H9 (cell line): Measurements from ENCODE around the gene APBB2. TPM values are rescaled to one million over a fixed set of nuclear protein-coding genes. Genes with fewer than 3 reads are reported as not detected.

Source experiments
- DNase-seq: peaks from one replicate; pipeline ENCODE4 v3.0.0-alpha.2; 2017
- H2AFZ ChIP-seq: one replicate; pipeline ENCODE4 v1.6.1; 2013; ENCODE audit warnings: mild to moderate bottlenecking, low read length, control low read depth, moderate library complexity
- H2AK5ac ChIP-seq: 2 replicates; pipeline ENCODE4 v1.6.1; 2013; ENCODE audit warnings: low read length, control low read depth, mixed read lengths; ENCODE audit not compliant: insufficient read length
- H2BK120ac ChIP-seq: one replicate; pipeline ENCODE4 v1.6.1; 2013; ENCODE audit warnings: low read depth, mild to moderate bottlenecking, low read length, control low read depth, inconsistent platforms; ENCODE audit not compliant: poor library complexity, severe bottlenecking
- H2BK12ac ChIP-seq: 2 replicates; pipeline ENCODE4 v1.6.1; 2013; ENCODE audit warnings: low read length, control low read depth, mixed read lengths, low read depth; ENCODE audit not compliant: insufficient read length
- H2BK15ac ChIP-seq: 2 replicates; pipeline ENCODE4 v1.6.1; 2013; ENCODE audit warnings: low read depth, low read length, control low read depth
- H2BK20ac ChIP-seq: one replicate; pipeline ENCODE4 v1.6.1; 2013; ENCODE audit warnings: low read depth, mild to moderate bottlenecking, low read length, control low read depth, inconsistent platforms; ENCODE audit not compliant: poor library complexity, severe bottlenecking
- H2BK5ac ChIP-seq: 2 replicates; pipeline ENCODE4 v1.6.1; 2013; ENCODE audit warnings: low read length, control low read depth, mixed read lengths; ENCODE audit not compliant: insufficient read length
- H3K14ac ChIP-seq: 2 replicates; pipeline ENCODE4 v1.6.1; 2013; ENCODE audit warnings: low read length, control low read depth; ENCODE audit not compliant: insufficient read depth
- H3K18ac ChIP-seq: 2 replicates; pipeline ENCODE4 v1.6.1; 2013; ENCODE audit warnings: low read depth, mild to moderate bottlenecking, mixed read lengths, low read length, control low read depth; ENCODE audit not compliant: insufficient read length
- H3K23ac ChIP-seq: 2 replicates; pipeline ENCODE4 v1.6.1; 2013; ENCODE audit warnings: low read length, control low read depth, mixed read lengths, low read depth; ENCODE audit not compliant: insufficient read length
- H3K23me2 ChIP-seq: 2 replicates; pipeline ENCODE4 v1.6.1; 2013; ENCODE audit warnings: low read depth, mild to moderate bottlenecking, mixed read lengths, low read length, control low read depth; ENCODE audit not compliant: insufficient read length, poor library complexity, severe bottlenecking
- H3K27ac ChIP-seq: 2 replicates; pipeline ENCODE4 v1.5.1; 2013; ENCODE audit warnings: low read length, control low read depth, mixed read lengths, low read depth; ENCODE audit not compliant: insufficient read length
- H3K27me3 ChIP-seq: 2 replicates; pipeline ENCODE4 v1.6.1; 2013; ENCODE audit warnings: low read length, control low read depth, inconsistent platforms; ENCODE audit not compliant: insufficient read depth
- H3K4ac ChIP-seq: 2 replicates; pipeline ENCODE4 v1.6.1; 2013; ENCODE audit warnings: low read depth, mild to moderate bottlenecking, control low read depth, inconsistent platforms, low read length, moderate library complexity
- H3K4me1 ChIP-seq: 2 replicates; pipeline ENCODE4 v1.6.1; 2013; ENCODE audit warnings: low read length, control low read depth, inconsistent platforms; ENCODE audit not compliant: insufficient read depth
- H3K4me2 ChIP-seq: 2 replicates; pipeline ENCODE4 v1.6.1; 2013; ENCODE audit warnings: low read length, control low read depth, mixed read lengths; ENCODE audit not compliant: insufficient read length, insufficient read depth
- H3K56ac ChIP-seq: 2 replicates; pipeline ENCODE4 v1.6.1; 2013; ENCODE audit warnings: low read depth, mild to moderate bottlenecking, mixed read lengths, low read length, control low read depth; ENCODE audit not compliant: insufficient read length
- H3K79me1 ChIP-seq: 2 replicates; pipeline ENCODE4 v1.6.1; 2013; ENCODE audit warnings: low read depth, mild to moderate bottlenecking, moderate library complexity, low read length, control low read depth, inconsistent platforms; ENCODE audit not compliant: insufficient read depth, poor library complexity, severe bottlenecking
- H3K79me2 ChIP-seq: 2 replicates; pipeline ENCODE4 v1.6.1; 2013; ENCODE audit warnings: low read length, control low read depth, inconsistent platforms; ENCODE audit not compliant: insufficient read depth
- H3K9ac ChIP-seq: 2 replicates; pipeline ENCODE4 v1.6.1; 2013; ENCODE audit warnings: low read length, control low read depth, mixed read lengths; ENCODE audit not compliant: insufficient read length; ENCODE audit errors: extremely low read depth
- H3K9me3 ChIP-seq: one replicate; pipeline ENCODE4 v1.6.1; 2013; ENCODE audit warnings: low read depth, low read length, inconsistent platforms; ENCODE audit not compliant: control insufficient read depth
- H3T11ph ChIP-seq: one replicate; pipeline ENCODE4 v1.6.1; 2013; ENCODE audit warnings: mild to moderate bottlenecking, low read length, control low read depth, inconsistent platforms
- H4K20me1 ChIP-seq: one replicate; pipeline ENCODE4 v1.6.1; 2013; ENCODE audit not compliant: control insufficient read depth, insufficient read length, insufficient read depth
- H4K5ac ChIP-seq: 2 replicates; pipeline ENCODE4 v1.6.1; 2013; ENCODE audit warnings: low read depth, mild to moderate bottlenecking, mixed read lengths, low read length, control low read depth; ENCODE audit not compliant: insufficient read length
- H4K8ac ChIP-seq: replicated peaks from 2 replicates; pipeline ENCODE4 v1.6.1; 2013; ENCODE audit warnings: low read length, control low read depth, mixed read lengths, low read depth; ENCODE audit not compliant: insufficient read length
- H4K91ac ChIP-seq: 2 replicates; pipeline ENCODE4 v1.6.1; 2013; ENCODE audit warnings: low read depth, mild to moderate bottlenecking, moderate library complexity, mixed read lengths, low read length, control low read depth; ENCODE audit not compliant: insufficient read length
- H3K27ac Mint-ChIP-seq, 3 experiments: 2 replicates in 2 of 3; 3 replicates in 1 of 3; pipeline ENCODE4 v1.8.0; 2020 to 2021; ENCODE audit warnings: mixed read lengths in 3 of 3, mild to moderate bottlenecking in 1 of 3, moderate library complexity in 1 of 3
- H3K27me3 Mint-ChIP-seq: 2 replicates; pipeline ENCODE4 v1.8.0; 2021; ENCODE audit warnings: low read depth, mild to moderate bottlenecking, moderate library complexity, mixed read lengths
- H3K36me3 Mint-ChIP-seq, 3 experiments: 2 replicates in 2 of 3; 3 replicates in 1 of 3; pipeline ENCODE4 v1.8.0; 2020 to 2021; ENCODE audit warnings: low read depth in 3 of 3, mixed read lengths in 3 of 3; ENCODE audit not compliant: insufficient read depth in 1 of 3
- H3K4me1 Mint-ChIP-seq, 2 experiments: 2 replicates each; pipeline ENCODE4 v1.8.0; 2020; ENCODE audit warnings: mixed read lengths in 2 of 2
- H3K4me3 Mint-ChIP-seq, 2 experiments: 2 replicates in 1 of 2; 3 replicates in 1 of 2; pipeline ENCODE4 v1.8.0; 2020 to 2021; ENCODE audit warnings: mild to moderate bottlenecking in 2 of 2, mixed read lengths in 2 of 2, moderate library complexity in 1 of 2
- H3K9me3 Mint-ChIP-seq, 2 experiments: 2 replicates in 1 of 2; 3 replicates in 1 of 2; pipeline ENCODE4 v1.8.0; 2020; ENCODE audit warnings: mild to moderate bottlenecking in 2 of 2, mixed read lengths in 2 of 2, moderate library complexity in 1 of 2
- WGBS: extraction: QIAGEN DNeasy Blood & Tissue Kit; methylation state at CpG from one replicate; pipeline ENCODE4 v1.1.7; 2013; ENCODE audit warnings: missing lambda C conversion rate, low lambda C conversion rate, mixed read lengths; ENCODE audit not compliant: insufficient read length; ENCODE audit errors: extremely low coverage; 5-methylcytosine and 5-hydroxymethylcytosine counted together
- total RNA-seq: library from RNA; stranded (reverse); gene quantifications from 2 replicates; pipeline ENCODE4 v1.2.1, GENCODE V29; 2021
- TF ChIP-seq, protein P1 (sequence below): fragments of 200-600 bp; sonication (generic); conservative IDR thresholded peaks from 3 replicates; pipeline ENCODE4 v1.8.0; 2021; ENCODE audit warnings: antibody characterized with exemption, mild to moderate bottlenecking

APBB2 gene
- total RNA-seq, 1 experiment from 2014 or later = 39.6 TPM

- Mint-ChIP-seq H3K4me3 (no peak overlapping the region), H3K9me3 (no peaks in the 10 kb centered on the region), H3K36me3 (no peaks in the 10 kb centered on the region; a peak in 1 of 7 replicates), H3K27ac (peak overlapping the region in 1 of 3 experiments; percentile 1; a peak in 1 of 7 replicates), H3K27me3 (no peaks in the 10 kb centered on the region), H3K4me1 (no peaks in the 10 kb centered on the region)
- Histone ChIP-seq H3K18ac (no peak overlapping the region), H2BK12ac (no peak overlapping the region), H3K23ac (no peak overlapping the region), H3K14ac (no peak overlapping the region), H3K4me1 (no peaks in the 10 kb centered on the region), H3K4me2 (no peak overlapping the region), H2BK15ac (no peak overlapping the region), H3K9ac (no peak overlapping the region), H3K56ac (no peak overlapping the region), H3K27ac (no peak overlapping the region), H3K79me1 (no peaks in the 10 kb centered on the region), H2AFZ (no peak overlapping the region), H2AK5ac (no peak overlapping the region), H3K9me3 (no peaks in the 10 kb centered on the region), H4K91ac (no peak overlapping the region), H3K79me2 (no peaks in the 10 kb centered on the region), H4K8ac (no peak overlapping the region), H2BK20ac (no peak overlapping the region), H3K27me3 (no peaks in the 10 kb centered on the region), H2BK120ac (no peak overlapping the region), H4K20me1 (no peaks in the 10 kb centered on the region), H3K23me2 (no peaks in the 10 kb centered on the region), H3T11ph (no peak overlapping the region), H2BK5ac (no peak overlapping the region), H3K4ac (no peak overlapping the region), H4K5ac (no peak overlapping the region)
- DNase-seq = no peak
- TF ChIP-seq, protein P1, sequence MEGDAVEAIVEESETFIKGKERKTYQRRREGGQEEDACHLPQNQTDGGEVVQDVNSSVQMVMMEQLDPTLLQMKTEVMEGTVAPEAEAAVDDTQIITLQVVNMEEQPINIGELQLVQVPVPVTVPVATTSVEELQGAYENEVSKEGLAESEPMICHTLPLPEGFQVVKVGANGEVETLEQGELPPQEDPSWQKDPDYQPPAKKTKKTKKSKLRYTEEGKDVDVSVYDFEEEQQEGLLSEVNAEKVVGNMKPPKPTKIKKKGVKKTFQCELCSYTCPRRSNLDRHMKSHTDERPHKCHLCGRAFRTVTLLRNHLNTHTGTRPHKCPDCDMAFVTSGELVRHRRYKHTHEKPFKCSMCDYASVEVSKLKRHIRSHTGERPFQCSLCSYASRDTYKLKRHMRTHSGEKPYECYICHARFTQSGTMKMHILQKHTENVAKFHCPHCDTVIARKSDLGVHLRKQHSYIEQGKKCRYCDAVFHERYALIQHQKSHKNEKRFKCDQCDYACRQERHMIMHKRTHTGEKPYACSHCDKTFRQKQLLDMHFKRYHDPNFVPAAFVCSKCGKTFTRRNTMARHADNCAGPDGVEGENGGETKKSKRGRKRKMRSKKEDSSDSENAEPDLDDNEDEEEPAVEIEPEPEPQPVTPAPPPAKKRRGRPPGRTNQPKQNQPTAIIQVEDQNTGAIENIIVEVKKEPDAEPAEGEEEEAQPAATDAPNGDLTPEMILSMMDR = no peak
- WGBS = no CpG with 5 or more reads among the region's 10 CpGs
Observed at GRCh38 chr4:40887764-40888131, 326.6 kb downstream of the APBB2 start.
